ENCODE measurements around the gene LCN6.

LCN6 gene

DNA sequence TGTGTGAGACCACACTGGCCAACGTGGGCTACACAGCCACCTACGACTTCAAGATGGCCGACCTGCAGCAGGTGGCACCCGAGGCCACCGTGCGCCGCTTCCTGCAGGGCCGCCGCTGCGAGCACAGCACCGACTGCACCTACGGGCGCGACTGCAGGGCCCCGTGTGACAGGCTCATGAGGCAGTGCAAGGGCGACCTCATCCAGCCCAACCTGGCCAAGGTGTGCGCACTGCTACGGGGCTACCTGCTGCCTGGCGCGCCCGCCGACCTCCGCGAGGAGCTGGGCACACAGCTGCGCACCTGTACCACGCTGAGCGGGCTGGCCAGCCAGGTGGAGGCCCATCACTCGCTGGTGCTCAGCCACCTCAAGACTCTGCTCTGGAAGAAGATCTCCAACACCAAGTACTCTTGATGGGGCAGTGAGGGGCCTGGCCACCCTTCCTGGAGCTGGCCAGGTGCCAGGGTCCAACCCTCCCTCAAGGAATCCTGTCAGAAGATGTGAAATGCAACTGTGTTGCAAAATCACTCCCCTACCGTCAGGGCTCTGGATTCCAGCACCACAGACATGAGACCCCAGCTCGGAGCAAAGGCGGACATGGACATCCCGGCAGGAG lies 24.9 kb downstream of the LCN6 start:
- no peaks in the 10 kb centered on the region for H3K9me3 ChIP-seq
- TF ChIP-seq, protein P1, sequence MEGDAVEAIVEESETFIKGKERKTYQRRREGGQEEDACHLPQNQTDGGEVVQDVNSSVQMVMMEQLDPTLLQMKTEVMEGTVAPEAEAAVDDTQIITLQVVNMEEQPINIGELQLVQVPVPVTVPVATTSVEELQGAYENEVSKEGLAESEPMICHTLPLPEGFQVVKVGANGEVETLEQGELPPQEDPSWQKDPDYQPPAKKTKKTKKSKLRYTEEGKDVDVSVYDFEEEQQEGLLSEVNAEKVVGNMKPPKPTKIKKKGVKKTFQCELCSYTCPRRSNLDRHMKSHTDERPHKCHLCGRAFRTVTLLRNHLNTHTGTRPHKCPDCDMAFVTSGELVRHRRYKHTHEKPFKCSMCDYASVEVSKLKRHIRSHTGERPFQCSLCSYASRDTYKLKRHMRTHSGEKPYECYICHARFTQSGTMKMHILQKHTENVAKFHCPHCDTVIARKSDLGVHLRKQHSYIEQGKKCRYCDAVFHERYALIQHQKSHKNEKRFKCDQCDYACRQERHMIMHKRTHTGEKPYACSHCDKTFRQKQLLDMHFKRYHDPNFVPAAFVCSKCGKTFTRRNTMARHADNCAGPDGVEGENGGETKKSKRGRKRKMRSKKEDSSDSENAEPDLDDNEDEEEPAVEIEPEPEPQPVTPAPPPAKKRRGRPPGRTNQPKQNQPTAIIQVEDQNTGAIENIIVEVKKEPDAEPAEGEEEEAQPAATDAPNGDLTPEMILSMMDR (IDR thresholded peaks at IDR 0.05), result no peak
- H3K4me3 ChIP-seq (ENCODE audit: low read depth in 1 of 2, low read length in 1 of 2), result no peak overlapping the region
- H3K27ac ChIP-seq, result no peak overlapping the region
- peaks cover 15% of the 10 kb centered on the region for H3K27me3 ChIP-seq
- H3K4me1 ChIP-seq (ENCODE audit: control insufficient read depth in 1 of 2, insufficient read depth in 1 of 2, low read depth in 1 of 2, low read length in 1 of 2), result peaks cover 30 to 35% of the 10 kb centered on the region in 2 experiments
- H3K36me3 ChIP-seq, result peaks cover 60% of the 10 kb centered on the region

DNA sequence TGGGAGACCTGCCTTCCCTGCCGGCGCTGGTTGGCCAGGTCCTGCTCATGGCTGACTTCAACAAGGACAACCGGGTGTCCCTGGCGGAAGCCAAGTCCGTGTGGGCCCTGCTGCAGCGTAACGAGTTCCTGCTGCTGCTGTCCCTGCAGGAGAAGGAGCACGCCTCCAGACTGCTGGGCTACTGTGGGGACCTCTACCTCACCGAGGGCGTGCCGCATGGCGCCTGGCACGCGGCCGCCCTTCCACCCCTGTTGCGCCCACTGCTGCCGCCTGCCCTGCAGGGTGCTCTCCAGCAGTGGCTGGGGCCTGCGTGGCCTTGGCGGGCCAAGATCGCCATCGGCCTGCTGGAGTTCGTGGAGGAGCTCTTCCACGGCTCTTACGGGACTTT lies 25.4 kb downstream of the LCN6 start:
- Histone ChIP-seq H3K27me3 (peaks cover 15% of the 10 kb centered on the region), H3K4me3 (ENCODE audit: low read depth in 1 of 2, low read length in 1 of 2) (no peak overlapping the region), H3K36me3 (peaks cover 60% of the 10 kb centered on the region), H3K27ac (no peak overlapping the region), H3K4me1 (ENCODE audit: control insufficient read depth in 1 of 2, insufficient read depth in 1 of 2, low read depth in 1 of 2, low read length in 1 of 2) (peaks cover 26 to 30% of the 10 kb centered on the region in 2 experiments), H3K9me3 (no peaks in the 10 kb centered on the region)
- TF ChIP-seq, protein P1 (IDR thresholded peaks at IDR 0.05), result no peak

DNA sequence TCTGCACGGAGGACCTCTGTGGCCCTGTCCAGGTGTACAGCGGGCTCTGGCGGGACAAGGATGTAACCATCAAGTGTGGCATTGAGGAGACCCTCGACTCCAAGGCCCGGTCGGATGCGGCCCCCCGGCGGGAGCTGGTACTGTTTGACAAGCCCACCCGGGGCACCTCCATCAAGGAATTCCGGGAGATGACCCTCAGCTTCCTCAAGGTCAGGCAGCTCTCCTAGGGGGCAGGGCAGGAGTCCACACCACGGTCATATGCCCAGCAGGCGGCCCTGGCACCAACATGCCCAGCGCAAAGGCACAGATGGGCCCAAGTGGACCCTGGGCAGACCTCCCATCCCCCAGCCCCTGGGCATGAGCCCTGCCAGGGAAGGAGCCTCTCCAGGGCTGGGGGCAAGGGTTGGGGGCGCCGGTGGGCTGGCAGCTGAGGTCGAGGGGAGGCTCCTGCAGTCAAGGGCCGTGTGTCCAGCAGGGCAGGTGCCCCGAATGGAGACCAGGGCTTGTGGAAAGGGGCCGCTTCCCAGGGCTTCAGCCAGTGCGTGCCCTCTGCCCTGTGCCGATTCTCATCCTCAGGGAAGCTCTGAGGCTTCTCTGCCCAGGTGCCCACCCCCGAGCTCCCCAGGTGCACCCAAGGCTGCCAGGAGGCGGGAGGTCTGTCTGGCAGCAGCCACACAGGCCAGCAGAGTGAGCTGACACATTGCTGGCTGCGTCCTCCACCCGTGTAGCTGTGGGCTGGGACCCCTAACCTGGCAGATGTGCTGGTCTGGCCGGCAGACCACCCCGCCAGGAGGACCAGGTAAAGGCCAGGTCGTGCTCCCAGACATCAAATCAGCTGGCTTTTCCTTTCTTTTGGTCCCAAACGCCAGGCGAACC lies 26.0 kb downstream of the LCN6 start:
- Histone ChIP-seq H3K27me3 (peaks cover 21% of the 10 kb centered on the region), H3K27ac (no peak overlapping the region), H3K9me3 (no peaks in the 10 kb centered on the region), H3K4me1 (ENCODE audit: control insufficient read depth in 1 of 2, insufficient read depth in 1 of 2, low read depth in 1 of 2, low read length in 1 of 2) (peaks cover 22 to 27% of the 10 kb centered on the region in 2 experiments), H3K36me3 (peaks cover 60% of the 10 kb centered on the region), H3K4me3 (ENCODE audit: low read depth in 1 of 2, low read length in 1 of 2) (no peak overlapping the region)
- TF ChIP-seq, protein P1 (IDR thresholded peaks at IDR 0.05), result no peak

DNA sequence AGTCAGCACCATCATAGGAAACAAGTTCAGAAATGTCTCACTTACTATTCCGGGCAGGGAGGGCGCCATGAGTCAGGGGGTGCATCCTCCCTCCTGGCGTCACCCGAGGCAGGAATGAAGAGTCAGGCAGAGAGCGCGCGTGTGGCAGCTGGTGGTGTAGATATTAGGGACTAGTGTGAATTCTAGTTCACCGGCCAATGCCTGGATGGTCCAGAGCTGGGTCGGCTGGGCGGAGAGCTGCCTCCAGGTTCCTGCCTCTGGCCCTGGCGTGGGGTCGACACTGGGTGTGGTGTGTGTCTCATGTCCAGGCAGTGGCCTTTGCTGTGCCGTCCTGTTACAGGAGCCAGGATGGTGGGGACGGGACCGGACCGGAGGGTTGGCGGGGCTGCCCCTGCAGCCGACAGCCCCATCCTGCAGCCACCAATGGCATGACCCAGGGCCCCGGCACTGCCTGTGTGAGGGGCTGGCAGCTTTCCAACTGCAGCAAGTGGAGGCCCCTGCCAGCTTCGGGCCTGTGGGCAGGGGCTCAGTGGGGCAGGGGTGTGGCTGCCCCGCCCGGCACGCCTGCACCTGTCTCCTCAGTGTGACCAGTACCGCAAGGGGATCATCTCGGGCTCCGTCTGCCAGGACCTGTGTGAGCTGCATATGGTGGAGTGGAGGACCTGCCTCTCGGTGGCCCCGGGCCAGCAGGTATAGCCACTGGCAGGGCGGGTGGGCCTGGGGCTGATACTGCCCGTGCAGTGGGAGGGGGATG lies 26.8 kb downstream of the LCN6 start:
- peaks cover 14 to 19% of the 10 kb centered on the region in 2 experiments for H3K4me1 ChIP-seq (ENCODE audit: control insufficient read depth in 1 of 2, insufficient read depth in 1 of 2, low read depth in 1 of 2, low read length in 1 of 2)
- no peak overlapping the region for H3K4me3 ChIP-seq (ENCODE audit: low read depth in 1 of 2, low read length in 1 of 2)
- no peak overlapping the region for H3K27ac ChIP-seq

DNA sequence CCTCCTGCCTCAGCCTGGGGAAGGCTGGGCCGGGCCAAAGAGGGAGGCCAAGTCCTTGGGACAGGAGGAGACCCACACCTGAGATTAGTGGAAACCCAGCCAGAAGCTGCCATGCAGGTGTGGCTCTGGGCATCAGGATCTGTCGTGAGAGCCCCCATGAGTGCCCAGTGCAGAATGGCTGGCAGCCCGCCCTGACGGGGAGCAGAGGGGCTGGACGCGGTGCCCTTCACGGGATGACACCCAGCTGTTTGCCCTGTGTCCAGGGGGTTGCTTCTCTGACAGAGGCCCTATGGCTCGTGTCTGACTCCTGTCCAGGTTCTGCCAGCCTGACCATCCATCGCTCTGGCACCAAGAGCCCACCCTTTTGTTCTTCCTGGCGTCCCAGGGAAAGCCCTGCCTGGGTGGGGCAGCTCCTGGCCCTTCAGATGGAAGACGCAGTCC lies 27.4 kb downstream of the LCN6 start:
- H3K9me3 ChIP-seq, result no peaks in the 10 kb centered on the region
- H3K27ac ChIP-seq, result no peak overlapping the region
- TF ChIP-seq, protein P1 (IDR thresholded peaks at IDR 0.05), result no peak
- peaks cover 52% of the 10 kb centered on the region for H3K36me3 ChIP-seq
- H3K4me1 ChIP-seq (ENCODE audit: control insufficient read depth in 1 of 2, insufficient read depth in 1 of 2, low read depth in 1 of 2, low read length in 1 of 2), result peaks cover 8 to 13% of the 10 kb centered on the region in 2 experiments
- no peak overlapping the region for H3K4me3 ChIP-seq (ENCODE audit: low read depth in 1 of 2, low read length in 1 of 2)
- H3K27me3 ChIP-seq, result peaks cover 35% of the 10 kb centered on the region

More for the DNA sequence above, 26.8 kb downstream of the LCN6 start:
- H3K9me3 ChIP-seq, result no peaks in the 10 kb centered on the region
- H3K36me3 ChIP-seq, result peaks cover 58% of the 10 kb centered on the region
- TF ChIP-seq, protein P1 (IDR thresholded peaks at IDR 0.05), result no peak
- H3K27me3 ChIP-seq, result peaks cover 29% of the 10 kb centered on the region

All from neutrophil (primary cell).